Tibial nerve (tissue), 4 donors: ENCODE measurements around the gene MT1F. TPM values are rescaled to one million over a fixed set of nuclear protein-coding genes. Genes with fewer than 3 reads are reported as not detected.
"Not testable (repeated sequence)": the region's sequence is repeated elsewhere in the genome, so short reads cannot be mapped to it uniquely, and the experiment has no call there.

Source experiments
- DNase-seq, 2 donors: peaks; one replicate each; pipeline ENCODE4 v3.0.0-alpha.2; 2019; ENCODE audit warnings: low spot score in 2 of 2
- H3K27ac ChIP-seq, 4 donors: fragments of 200-600 bp; sonication (generic) in 3 of 4; one replicate each; pipeline ENCODE4 v1.5.1; 2017 to 2019; ENCODE audit warnings: mild to moderate bottlenecking in 1 of 4
- H3K27me3 ChIP-seq, 2 donors: fragments of 200-600 bp; sonication (generic) in 1 of 2; one replicate each; pipeline versions ENCODE4 v1.5.1 to v1.6.0; 2017 to 2019
- H3K36me3 ChIP-seq, 3 donors: fragments of 200-600 bp; sonication (generic); one replicate each; pipeline ENCODE4 v1.5.1; 2018 to 2019
- H3K4me1 ChIP-seq, 4 donors: fragments of 200-600 bp; sonication (generic) in 3 of 4; one replicate each; pipeline ENCODE4 v1.5.1; 2017 to 2019
- H3K4me3 ChIP-seq, 4 donors: fragments of 200-600 bp; sonication (generic) in 3 of 4; one replicate each; pipeline ENCODE4 v1.5.1; 2017 to 2019; ENCODE audit warnings: mild to moderate bottlenecking in 1 of 4, moderate library complexity in 1 of 4
- H3K9me3 ChIP-seq, 4 donors: fragments of 200-600 bp; sonication (generic) in 3 of 4; one replicate each; pipeline ENCODE4 v1.5.1; 2017 to 2019
- EP300 ChIP-seq, 2 donors: sonication (generic); formaldehyde crosslinking; IDR thresholded peaks; one replicate each; pipeline ENCODE4 v1.6.1; 2017; ENCODE audit warnings: antibody characterized with exemption in 2 of 2, mild to moderate bottlenecking in 1 of 2
- POLR2A ChIP-seq, 2 donors: fragments of 450-650 bp; IDR thresholded peaks; one replicate each; pipeline ENCODE4 v1.6.1; 2017; ENCODE audit warnings: antibody characterized with exemption in 2 of 2, mild to moderate bottlenecking in 2 of 2, moderate library complexity in 2 of 2
- WGBS, 2 donors: methylation state at CpG; one replicate each; pipeline ENCODE4 v1.1.5; 2018; 5-methylcytosine and 5-hydroxymethylcytosine counted together
- total RNA-seq, 4 donors: library from RNA; depleted of rRNA; stranded (reverse); fragments of >200 nt; gene quantifications; one replicate each; pipeline ENCODE4 v1.1.0, GENCODE V29; 2016
- TF ChIP-seq, protein P1 (sequence below), 5 experiments: fragments of 200-600 bp in 3 of 5; fragments of 450-650 bp in 2 of 5; sonication (generic) in 3 of 5; IDR thresholded peaks; one replicate each; pipeline ENCODE4 v1.5.1; 2016 to 2019; ENCODE audit warnings: antibody characterized with exemption in 5 of 5, mild to moderate bottlenecking in 3 of 5, moderate library complexity in 2 of 5

The MT1F gene
- total RNA-seq, 4 donors from 2014 or later: 3.0 to 34.3 (median 11.3) TPM

DNA sequence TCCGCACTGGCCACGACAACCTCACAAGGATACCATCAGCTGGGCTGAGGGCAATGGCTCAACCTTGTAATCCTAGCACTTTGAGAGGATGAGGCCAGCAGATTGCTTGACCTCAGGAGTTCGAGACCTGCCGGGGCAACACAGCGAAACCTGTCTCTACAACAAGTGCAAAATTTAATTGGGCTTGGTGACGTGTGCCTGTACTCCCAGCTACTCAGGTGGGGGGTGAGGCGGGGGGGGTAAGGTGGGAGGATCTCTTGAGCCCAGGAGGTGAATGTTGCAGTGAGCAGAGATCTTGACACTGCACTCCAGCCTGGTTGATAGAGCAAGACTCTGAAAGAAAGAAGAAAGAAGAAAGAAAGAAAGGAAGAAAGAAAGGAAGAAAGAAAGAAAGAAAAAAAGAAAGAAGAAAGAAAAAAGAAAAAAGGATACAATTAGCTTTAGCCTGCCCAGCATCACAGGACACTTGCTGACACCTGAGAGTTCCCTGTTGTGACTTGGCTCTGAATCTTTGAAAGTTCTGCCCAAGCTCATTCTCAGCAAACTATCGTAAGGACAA lies 37.3 kb upstream of the MT1F start:
- DNase-seq: no peak
- H3K9me3 ChIP-seq: no peaks in the 10 kb centered on the region
- WGBS, 2 donors: 85 to 92% methylated on average over 7 of the region's 8 CpGs
- H3K27me3 ChIP-seq: no peaks in the 10 kb centered on the region
- peaks cover 0 to 25% (median 12%) of the 10 kb centered on the region in 4 donors for H3K4me1 ChIP-seq
- TF ChIP-seq, protein P1, sequence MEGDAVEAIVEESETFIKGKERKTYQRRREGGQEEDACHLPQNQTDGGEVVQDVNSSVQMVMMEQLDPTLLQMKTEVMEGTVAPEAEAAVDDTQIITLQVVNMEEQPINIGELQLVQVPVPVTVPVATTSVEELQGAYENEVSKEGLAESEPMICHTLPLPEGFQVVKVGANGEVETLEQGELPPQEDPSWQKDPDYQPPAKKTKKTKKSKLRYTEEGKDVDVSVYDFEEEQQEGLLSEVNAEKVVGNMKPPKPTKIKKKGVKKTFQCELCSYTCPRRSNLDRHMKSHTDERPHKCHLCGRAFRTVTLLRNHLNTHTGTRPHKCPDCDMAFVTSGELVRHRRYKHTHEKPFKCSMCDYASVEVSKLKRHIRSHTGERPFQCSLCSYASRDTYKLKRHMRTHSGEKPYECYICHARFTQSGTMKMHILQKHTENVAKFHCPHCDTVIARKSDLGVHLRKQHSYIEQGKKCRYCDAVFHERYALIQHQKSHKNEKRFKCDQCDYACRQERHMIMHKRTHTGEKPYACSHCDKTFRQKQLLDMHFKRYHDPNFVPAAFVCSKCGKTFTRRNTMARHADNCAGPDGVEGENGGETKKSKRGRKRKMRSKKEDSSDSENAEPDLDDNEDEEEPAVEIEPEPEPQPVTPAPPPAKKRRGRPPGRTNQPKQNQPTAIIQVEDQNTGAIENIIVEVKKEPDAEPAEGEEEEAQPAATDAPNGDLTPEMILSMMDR (IDR thresholded peaks at IDR 0.05): no peak
- TF ChIP-seq EP300 (IDR thresholded peaks at IDR 0.05) (no peak), POLR2A (IDR thresholded peaks at IDR 0.05) (no peak)
- H3K4me3 ChIP-seq: no peak overlapping the region
- H3K27ac ChIP-seq: no peak overlapping the region
- H3K36me3 ChIP-seq: no peaks in the 10 kb centered on the region

DNA sequence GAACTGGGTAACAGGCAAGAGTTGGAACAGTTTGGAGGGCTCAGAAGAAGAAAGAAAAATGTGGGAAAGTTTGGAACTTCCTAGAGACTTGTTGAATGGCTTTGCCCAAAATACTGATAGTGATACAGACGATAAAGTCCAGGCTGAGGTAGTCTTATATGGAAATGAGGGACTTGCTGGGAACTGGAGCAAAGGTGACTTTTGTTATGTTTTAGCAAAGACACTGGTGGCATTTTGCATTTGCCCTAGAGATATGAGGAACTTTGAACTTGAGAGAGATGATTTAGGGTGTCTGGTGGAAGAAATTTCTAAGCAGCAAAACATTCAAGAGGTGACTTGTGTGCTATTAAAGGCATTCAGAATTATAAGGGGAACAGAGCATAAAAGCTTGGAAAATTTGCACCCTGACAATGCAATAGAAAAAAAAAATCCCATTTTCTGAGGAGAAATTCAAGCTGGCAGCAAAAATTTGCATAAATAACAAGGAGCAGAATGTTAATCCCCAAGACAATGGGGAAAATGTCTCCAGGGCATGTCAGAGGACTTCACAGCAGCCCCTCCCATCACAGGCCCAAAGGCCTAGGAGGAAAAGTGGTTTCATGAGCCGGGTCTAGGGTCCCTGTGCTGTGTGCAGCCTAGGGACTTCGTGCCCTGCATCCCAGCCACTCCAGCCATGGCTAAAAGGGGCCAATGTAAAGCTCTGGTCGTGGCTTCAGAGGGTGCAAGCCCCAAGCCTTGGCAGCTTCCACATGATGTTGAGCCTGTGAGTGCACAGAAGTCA lies 35.9 kb upstream of the MT1F start:
- H3K4me3 ChIP-seq, H3K27me3 ChIP-seq, DNase-seq, H3K9me3 ChIP-seq, H3K36me3 ChIP-seq: not testable (repeated sequence)
- Histone ChIP-seq H3K27ac (peak overlapping the region in 2 of 4 donors; percentile 28 to 29), H3K4me1 (peaks cover 0 to 35% (median 15%) of the 10 kb centered on the region in 4 donors)
- 56 to 66% methylated on average over 4 of the region's 4 CpGs for WGBS, 2 donors

DNA sequence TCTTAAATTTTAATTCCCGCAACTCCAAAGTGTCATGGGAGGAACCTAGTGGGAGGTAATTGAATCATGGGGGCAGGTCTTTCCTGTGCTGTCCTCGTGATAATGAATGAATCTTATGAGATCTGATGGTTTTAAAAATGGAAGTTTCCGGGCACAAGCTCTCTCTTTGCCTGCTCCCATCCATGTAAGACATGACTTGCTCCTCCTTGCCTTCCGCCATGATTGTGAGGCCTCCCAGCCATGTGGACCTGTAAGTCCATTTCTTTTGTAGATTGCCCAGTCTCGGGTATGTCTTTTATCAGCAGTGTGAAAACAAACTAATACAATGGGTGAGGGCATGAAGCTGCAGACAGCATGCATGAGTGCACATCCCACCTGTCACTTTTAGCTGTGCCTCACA lies 34.6 kb upstream of the MT1F start:
- H3K9me3 ChIP-seq, H3K36me3 ChIP-seq, H3K4me3 ChIP-seq, DNase-seq, H3K27ac ChIP-seq, H3K27me3 ChIP-seq: not testable (repeated sequence)
- 92 to 94% methylated on average over 5 of the region's 5 CpGs for WGBS, 2 donors
- H3K4me1 ChIP-seq: peaks cover 0 to 29% (median 8%) of the 10 kb centered on the region in 4 donors

DNA sequence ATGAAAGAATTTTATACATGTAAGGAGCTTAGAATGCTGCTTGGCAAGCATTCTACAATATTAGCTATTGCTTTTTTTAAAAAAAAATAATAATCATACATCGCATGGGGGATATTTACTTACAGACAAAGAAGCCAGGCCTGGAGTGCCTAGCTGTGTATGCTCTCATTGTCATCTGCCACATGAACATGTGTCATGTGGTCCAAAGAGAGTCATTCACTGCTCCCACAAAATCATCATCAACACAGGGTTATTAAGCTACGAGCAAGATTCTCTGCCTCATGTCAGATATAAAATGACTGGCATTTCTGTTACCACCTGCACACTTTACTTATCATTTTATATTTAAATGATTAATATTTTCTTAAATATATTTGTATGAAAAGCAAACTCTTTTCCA lies 34.1 kb upstream of the MT1F start:
- H3K4me1 ChIP-seq: peaks cover 0 to 30% (median 7%) of the 10 kb centered on the region in 4 donors
- no peak for DNase-seq

DNA sequence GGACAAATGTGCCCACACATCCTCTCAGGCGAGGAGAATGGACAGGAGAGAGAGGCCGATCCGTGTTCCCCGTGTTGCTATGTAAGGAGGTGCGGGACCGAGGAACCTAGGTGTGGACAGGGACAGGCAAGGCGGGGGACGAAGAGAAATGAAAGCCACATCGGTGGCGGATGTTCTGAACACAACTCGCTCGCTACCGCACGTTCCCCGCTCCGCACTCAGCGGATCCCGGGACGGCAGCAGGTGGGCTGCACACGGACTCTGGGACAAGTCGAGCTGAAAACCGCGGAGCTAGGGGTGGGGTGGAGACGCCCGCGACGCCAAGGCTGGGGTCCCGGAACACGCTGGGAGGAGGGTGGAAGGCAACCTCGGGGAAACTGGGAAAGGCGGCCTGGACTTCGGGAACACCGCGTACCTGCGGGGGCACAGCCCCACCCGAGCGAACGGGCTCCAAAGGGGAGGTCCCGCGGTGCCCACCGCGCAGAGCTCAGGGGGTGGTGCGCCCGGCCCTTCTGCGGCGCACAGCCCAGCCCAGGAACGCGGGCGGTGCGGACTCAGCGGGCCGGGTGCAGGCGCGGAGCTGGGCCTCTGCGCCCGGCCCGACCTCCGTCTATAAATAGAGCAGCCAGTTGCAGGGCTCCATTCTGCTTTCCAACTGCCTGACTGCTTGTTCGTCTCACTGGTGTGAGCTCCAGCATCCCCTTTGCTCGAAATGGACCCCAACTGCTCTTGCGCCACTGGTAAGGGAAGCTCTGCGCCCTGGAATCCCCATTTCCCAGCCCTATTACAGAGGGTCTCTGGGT lies 32.4 kb upstream of the MT1F start, which contains the start of gene MT1E:
TSS of gene MT1E (plus strand) at position 642 of the 803 bp plus-strand sequence. CDS start at position 713, 71 bp downstream.
- 2 to 3% methylated on average over 43 to 50 of the region's 62 CpGs for WGBS, 2 donors

More for the DNA sequence above, 34.1 kb upstream of the MT1F start:
- WGBS, 2 donors: 83 to 88% methylated on average over 2 of the region's 2 CpGs
- TF ChIP-seq, protein P1 (IDR thresholded peaks at IDR 0.05): no peak
- TF ChIP-seq EP300 (IDR thresholded peaks at IDR 0.05) (no peak), POLR2A (IDR thresholded peaks at IDR 0.05) (no peak)
- no peaks in the 10 kb centered on the region for H3K27me3 ChIP-seq
- no peaks in the 10 kb centered on the region for H3K36me3 ChIP-seq
- no peaks in the 10 kb centered on the region for H3K9me3 ChIP-seq
- H3K27ac ChIP-seq: no peak overlapping the region
- no peak overlapping the region for H3K4me3 ChIP-seq

More for the DNA sequence above, 32.4 kb upstream of the MT1F start, which contains the start of gene MT1E:
- peak within 1 kb of the TSS; percentile 48 to 70 (median 66) for H3K4me3 ChIP-seq
- no peaks in the 10 kb centered on the region for H3K9me3 ChIP-seq
- peaks cover 0 to 35% (median 7%) of the 10 kb centered on the region in 4 donors for H3K4me1 ChIP-seq
- H3K27me3 ChIP-seq: no peaks in the 10 kb centered on the region
- TF ChIP-seq, protein P1 (IDR thresholded peaks at IDR 0.05): no peak
- TF ChIP-seq EP300 (IDR thresholded peaks at IDR 0.05) (peak; percentile 64 to 96), POLR2A (IDR thresholded peaks at IDR 0.05) (peak in 1 of 2 donors; percentile 90)
- peak; percentile 42 to 43 for DNase-seq
- H3K36me3 ChIP-seq: no peaks in the 10 kb centered on the region
- H3K27ac ChIP-seq: peak within 1 kb of the TSS; percentile 72 to 96 (median 90)
